ENCODE data around the gene FGF3.

DNA sequence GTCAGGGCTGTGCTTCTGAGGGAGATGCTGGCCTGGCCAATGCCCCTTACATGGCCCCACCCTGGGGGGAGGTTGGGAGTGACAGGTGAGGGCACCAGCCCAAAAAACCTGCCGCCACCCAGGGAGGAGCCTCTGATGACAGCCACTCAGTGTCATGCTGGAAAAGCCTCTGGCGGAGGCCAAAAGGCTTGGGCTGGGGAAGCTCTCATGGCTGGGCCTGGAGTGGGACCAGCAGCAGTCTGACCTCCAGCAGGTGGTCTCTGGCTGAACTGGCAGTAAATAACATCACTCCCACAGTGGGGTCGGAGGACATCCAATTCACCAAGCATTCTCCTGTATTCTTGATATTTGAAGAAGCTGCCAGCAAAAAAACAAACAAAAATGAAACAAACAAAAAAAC, 20.1 kb downstream of the FGF3 start:
- TF ChIP-seq, protein P1, sequence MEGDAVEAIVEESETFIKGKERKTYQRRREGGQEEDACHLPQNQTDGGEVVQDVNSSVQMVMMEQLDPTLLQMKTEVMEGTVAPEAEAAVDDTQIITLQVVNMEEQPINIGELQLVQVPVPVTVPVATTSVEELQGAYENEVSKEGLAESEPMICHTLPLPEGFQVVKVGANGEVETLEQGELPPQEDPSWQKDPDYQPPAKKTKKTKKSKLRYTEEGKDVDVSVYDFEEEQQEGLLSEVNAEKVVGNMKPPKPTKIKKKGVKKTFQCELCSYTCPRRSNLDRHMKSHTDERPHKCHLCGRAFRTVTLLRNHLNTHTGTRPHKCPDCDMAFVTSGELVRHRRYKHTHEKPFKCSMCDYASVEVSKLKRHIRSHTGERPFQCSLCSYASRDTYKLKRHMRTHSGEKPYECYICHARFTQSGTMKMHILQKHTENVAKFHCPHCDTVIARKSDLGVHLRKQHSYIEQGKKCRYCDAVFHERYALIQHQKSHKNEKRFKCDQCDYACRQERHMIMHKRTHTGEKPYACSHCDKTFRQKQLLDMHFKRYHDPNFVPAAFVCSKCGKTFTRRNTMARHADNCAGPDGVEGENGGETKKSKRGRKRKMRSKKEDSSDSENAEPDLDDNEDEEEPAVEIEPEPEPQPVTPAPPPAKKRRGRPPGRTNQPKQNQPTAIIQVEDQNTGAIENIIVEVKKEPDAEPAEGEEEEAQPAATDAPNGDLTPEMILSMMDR (IDR thresholded peaks at IDR 0.05) = no peak
- TF ChIP-seq POLR2AphosphoS5 (IDR thresholded peaks at IDR 0.05) (no peak), EP300 (IDR thresholded peaks at IDR 0.05) (no peak)

Measured in esophagus muscularis mucosa (tissue), 4 donors.